Activated CD4-positive, alpha-beta T cell treated with anti-CD3 and anti-CD28 coated beads for 1 hour (primary cell): ENCODE data around the gene FBXO4.

Experiments used
- DNase-seq: peaks from one replicate; pipeline ENCODE4 v3.0.0-alpha.2; 2020

FBXO4 gene

GRCh38 chr5:41924872-41925554 lies at the start of gene FBXO4:
TSS of gene FBXO4 (plus strand) at chr5:41925281. CDS start at chr5:41925310, 29 bp downstream.
- peak; percentile 81 for DNase-seq

GRCh38 chr5:41876678-41877077 lies 48.4 kb upstream of the FBXO4 start:
- no peak for DNase-seq

DNA sequence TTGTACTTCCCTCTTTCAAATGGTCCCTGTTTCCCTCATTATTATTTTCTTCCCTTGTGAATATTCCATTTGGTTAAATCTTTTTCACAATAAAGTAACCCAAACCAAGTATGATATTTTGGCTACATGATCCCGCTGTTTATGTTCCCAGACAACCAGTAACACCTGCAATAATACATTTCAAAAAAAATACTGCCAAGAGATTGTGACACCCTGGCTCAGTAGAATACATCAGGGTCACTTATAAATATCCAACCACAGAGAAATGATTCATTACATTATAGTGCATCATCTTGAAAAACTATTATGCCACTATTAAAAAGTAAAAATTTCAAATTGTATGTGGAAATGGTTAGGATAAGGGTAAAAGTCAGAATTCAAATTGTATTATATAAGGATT lies 47.7 kb upstream of the FBXO4 start:
- no peak for DNase-seq

DNA sequence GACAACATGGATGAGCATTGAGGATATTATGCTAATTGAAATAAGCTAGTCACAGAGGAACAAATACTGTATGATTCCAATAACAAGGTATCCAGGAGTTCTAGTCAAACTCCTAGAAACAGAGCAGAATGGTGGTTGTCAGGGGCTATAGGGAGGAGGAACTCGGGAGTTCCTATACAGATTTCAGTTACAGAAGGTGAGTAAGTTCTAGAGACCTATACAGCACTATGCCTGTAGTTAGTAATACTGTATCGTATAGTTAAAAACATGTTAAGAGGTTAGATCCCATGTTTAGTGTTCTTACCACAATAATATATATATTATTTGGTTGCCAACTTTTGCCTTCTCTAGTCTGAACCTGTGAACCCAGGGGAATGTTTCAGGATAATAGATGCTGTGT lies 46.9 kb upstream of the FBXO4 start:
- no peak for DNase-seq

DNA sequence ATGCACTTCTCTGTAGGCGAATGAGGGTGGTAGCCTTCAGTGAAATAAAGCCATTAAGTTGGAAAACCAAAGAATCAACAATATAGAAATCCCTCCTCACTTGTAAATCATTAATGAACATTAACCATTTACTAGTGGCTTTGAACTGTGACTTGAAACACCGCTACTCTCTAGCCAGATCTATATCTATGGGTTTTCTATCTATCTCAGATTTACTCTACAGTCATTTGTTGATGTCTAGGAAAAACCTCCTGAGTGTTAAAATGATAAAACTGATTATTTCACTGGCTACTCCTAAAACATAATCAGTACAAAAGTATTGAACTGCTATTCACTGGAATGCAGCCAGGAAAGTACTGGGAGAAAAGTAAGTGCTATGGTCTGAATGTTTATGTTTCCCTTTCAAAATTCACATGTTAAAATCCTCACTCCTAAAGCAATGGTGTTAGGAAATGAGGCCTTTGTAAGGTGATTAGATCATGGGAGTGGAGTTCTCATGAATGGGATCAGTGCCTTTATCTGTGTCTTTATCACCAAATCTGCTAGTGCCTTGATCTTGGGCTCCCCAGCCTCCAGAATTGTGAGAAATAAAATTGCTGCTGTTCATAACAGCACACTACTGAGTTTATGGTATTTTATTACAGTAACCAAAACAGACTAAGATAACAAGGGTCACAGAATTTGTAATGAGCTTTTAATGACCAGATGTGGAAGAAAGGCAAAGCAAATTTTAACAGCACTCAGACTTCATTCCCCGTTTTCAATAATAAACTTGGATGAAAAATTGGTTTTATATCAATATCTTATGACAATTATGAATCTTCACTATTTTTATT lies 46.2 kb upstream of the FBXO4 start:
- no peak for DNase-seq

DNA sequence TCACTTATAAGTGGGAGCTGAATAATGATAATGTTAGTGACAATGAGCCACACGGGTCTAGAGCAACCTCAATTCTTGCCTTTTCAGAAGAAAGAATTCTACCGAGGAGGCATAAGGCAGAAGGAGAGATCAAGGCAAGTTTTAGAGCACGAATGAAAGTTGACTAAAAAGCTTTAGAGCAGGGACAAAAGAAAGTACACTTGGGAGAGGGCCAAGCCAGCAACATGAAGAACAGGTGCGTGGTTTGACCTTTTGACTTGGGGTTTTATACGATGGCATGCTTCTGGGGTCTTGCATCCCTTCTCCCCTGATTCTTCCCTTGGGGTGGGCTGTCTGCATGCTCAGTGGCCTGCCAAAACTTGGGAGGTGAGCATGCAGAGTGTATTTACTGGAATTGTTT lies 42.3 kb upstream of the FBXO4 start:
- no peak for DNase-seq

GRCh38 chr5:41883243-41883642 lies 41.8 kb upstream of the FBXO4 start:
- DNase-seq: no peak

DNA sequence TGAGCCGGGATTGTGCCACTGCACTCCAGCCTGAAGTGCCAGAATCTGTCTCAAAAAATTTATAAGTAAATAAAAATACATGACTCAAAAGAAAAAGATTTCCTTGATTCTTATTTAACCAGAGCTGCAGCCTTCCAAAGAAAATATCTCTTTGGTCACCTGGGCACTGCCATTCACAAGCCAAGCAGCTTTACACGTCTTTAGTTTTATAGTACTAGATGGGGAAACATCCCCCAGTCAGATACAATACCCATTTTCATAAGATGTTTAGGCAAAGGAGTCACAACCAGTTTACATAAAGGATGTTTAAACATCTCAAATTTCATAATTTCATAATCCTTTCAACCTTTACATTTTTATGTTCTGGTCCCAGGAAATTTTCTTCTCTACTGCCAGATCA lies 41.1 kb upstream of the FBXO4 start:
- DNase-seq: no peak

DNA sequence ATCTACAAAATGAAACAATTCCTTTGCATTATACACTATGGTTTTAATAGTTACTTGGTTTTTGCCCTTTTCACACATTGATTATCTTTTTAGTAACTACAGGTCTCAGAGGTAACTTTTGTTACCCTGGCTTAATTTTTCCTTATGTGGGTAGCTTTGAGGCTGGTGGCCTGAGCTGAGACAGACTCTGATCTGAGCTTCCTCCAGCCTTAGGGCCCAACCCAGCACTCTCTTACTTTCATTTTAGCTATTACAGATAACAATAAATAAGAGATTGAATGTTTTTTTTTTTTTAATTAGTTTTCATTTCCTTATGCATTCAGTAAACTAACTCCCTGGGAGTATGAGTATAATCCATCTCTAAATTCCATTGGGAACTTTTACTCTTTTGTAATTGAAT lies 39.8 kb upstream of the FBXO4 start:
- no peak for DNase-seq

DNA sequence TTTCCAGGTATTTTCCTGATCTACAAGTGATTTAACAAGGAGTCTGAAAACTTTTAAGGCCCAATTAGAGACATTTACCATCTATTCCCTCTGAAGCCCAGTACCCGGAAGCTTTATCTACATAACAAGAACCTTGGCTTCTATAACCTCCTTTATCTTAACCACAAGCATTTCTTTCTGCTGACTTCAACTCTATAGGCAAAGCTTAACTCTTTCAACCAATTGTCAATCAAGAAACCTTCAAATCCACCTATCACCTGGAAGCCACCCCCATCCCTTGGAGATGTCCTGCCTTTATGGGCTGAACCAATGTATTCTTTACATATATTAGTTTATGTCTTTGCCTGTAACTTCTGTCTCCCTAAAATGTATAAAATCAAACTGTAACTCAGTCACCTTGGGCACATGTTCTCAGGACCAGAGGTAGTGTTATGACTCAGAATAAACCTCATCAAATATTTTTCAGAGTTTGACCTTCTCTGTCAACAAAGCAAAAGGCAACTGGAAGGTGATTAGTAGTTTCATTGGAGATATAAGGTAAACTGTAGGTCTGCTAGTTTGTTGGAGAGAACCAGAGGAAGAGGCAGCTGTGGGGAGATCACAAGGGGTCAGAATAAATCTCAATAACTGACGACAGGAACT lies 33.9 kb upstream of the FBXO4 start:
- no peak for DNase-seq

- no peak for DNase-seq
These were observed 33.0 kb upstream of the FBXO4 start for GRCh38 chr5:41892031-41892430.

DNA sequence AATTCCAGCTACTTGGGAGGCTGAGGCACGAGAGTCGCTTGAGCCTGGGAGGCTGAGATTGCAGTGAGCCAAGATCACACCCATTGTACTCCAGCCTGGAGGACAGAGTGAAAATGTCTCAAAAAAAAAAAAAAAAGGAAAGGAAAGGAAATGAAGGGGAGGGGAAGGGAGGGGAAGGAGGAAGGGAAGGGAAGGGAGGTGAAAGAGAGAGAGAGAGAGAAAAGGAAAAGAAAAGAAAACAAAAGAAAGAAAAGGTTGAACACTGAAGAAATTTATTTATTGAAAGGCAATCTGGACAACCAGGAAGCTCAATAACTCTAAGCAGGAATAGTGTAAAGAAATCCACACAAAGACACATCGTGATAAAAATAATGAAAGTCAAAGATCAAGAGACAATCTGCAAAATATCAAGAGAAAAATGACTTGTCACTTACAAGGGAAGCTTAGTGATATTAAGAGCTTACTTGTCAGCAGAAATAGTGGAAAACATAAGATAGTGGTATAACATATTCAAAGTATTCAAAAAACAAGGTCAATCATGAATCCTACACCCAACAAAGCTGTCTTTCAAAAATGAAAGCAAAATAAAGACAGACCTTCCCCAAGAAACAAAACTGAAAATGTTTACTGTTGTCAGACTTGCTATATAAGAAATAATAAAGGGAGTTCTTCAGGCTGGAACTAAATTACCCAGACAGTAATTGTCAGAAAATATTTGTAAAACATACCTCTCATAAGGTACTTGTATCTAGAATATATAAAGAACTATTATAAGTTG lies 31.8 kb upstream of the FBXO4 start:
- no peak for DNase-seq

DNA sequence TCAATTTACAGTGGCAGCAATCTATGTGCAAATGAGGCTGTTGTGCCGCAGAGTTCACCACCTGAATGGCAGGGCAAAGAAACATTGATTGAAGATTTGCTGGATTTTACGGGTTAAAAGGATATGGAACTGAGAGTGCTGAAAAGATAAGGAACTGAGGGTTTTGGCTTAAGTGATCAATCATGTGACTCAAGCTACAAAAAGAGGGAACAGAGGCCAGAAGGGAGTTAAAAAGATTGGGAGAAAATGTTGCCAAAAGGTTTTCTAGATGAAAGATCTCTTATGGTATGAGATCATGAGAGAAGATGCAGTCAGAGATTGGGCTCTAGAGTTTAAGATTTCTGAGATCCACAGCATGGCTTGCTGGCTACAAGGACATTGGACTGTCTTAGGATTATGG lies 28.9 kb upstream of the FBXO4 start:
- no peak for DNase-seq

GRCh38 chr5:41903382-41903891 lies 21.6 kb upstream of the FBXO4 start:
- no peak for DNase-seq

DNA sequence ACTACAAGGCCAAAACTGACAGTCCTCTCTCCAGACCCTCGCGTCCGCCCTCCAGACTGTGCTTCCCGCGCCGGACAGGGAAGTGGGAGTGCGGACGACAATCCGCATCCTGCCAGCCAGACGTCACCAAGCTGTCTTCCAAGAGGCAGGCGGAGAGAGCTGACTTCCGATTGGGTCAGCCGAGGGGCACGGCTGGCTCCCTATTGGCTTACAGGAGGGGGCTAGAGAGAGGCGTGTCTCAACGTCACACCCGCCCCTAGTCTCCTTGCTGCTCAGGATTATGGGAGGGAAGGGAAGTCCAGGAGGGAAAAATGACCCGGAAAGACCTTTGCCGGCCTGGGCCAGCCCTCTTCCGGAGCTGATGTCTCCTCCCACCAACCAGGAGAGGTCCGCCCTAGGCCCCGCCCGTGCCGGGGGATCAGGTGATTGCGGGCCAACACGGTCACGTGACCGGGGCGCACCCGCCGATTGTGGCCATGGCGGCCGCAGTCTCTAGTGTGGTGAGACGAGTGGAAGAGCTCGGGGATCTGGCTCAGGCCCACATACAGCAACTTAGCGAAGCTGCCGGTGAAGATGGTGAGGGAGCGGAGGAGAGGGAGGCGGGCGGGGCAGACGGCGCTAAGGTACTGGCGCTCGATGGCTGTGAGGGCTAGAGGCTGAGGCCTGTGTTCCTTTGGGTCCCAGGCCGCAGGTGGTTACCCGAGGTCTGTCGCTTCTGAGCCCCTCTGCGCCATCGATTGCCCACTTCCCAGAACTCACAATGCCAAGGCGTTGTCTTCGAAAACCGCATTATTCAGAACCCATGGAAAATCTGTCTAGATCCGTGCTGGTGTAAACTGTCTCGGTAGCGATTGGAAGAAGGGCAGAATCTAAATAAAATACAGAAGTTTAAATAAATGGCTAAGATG lies 20.9 kb upstream of the FBXO4 start, which contains the start of gene RIMOC1:
Gene RIMOC1, plus strand, starts transcription at position 453 of the 908 bp plus-strand sequence. Its CDS starts 24 bp downstream, at position 477.
- DNase-seq: peak; percentile 95

- DNase-seq: no peak
These were observed 18.9 kb upstream of the FBXO4 start for GRCh38 chr5:41906151-41906550.

- DNase-seq: no peak
These were observed 16.6 kb upstream of the FBXO4 start for GRCh38 chr5:41908374-41909079.

GRCh38 chr5:41918105-41918504 lies 7.0 kb upstream of the FBXO4 start:
- no peak for DNase-seq

GRCh38 chr5:41921166-41921565 lies 3.9 kb upstream of the FBXO4 start:
- no peak for DNase-seq

DNA sequence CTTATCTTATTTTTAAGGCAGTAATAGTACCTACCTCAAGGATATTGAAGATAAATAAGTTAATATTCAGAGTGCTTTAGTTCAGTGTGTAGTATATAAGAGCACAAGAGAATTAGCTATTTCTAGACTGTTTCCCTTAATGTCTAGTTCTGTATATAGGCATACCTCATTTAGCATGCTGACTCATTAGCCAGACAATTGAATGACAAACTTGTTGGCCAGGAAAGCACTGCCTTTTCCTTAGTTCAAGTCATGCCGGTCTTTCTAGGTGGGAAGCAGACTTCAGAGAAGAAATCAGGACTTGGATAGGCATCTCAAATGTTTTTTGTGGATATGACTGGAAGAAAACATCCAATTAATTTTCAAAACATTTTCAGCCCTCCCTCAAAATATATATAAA lies 3.2 kb upstream of the FBXO4 start:
- DNase-seq: no peak

- no peak for DNase-seq
These were observed 582 bp upstream of the FBXO4 start for GRCh38 chr5:41924526-41924871.
